Measurements from ENCODE around the gene MVK.

DNA sequence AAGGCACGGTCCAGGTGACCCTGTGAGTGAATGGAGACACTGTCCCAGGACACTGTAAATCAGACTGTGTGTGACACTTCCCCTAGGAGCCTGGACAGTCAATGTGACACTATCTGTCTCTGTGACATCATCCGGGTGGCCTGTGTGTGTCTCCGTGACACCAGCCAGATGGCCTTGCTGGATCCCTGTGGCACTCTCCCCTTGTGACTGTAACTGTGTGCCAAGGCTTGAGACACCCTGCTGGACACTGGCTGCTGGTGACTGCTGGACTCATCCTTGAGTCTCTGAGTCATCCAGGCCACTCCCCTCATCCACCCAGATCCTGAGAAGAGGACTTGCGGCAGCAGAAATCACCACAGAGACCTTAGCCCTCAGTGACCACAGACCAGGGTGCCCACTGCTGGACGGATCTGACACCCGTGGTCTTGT lies 51.6 kb downstream of the MVK start:
- TF ChIP-seq, protein P1, sequence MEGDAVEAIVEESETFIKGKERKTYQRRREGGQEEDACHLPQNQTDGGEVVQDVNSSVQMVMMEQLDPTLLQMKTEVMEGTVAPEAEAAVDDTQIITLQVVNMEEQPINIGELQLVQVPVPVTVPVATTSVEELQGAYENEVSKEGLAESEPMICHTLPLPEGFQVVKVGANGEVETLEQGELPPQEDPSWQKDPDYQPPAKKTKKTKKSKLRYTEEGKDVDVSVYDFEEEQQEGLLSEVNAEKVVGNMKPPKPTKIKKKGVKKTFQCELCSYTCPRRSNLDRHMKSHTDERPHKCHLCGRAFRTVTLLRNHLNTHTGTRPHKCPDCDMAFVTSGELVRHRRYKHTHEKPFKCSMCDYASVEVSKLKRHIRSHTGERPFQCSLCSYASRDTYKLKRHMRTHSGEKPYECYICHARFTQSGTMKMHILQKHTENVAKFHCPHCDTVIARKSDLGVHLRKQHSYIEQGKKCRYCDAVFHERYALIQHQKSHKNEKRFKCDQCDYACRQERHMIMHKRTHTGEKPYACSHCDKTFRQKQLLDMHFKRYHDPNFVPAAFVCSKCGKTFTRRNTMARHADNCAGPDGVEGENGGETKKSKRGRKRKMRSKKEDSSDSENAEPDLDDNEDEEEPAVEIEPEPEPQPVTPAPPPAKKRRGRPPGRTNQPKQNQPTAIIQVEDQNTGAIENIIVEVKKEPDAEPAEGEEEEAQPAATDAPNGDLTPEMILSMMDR (conservative IDR thresholded peaks at IDR 0.05 in 1 of 2, IDR thresholded peaks at IDR 0.05 in 1 of 2; ENCODE audit: low read depth in 1 of 2, low read length in 2 of 2): no peak
- TF ChIP-seq EZH2 (IDR thresholded peaks at IDR 0.05; ENCODE audit: low read length, missing control alignments): no peak

Measured in fibroblast of lung (primary cell).